Daoy (cell line): ENCODE measurements around the gene WNT7A. TPM values are rescaled to one million over a fixed set of nuclear protein-coding genes. Genes with fewer than 3 reads are reported as not detected.

Experiments used
- DNase-seq: peaks from one replicate; pipeline ENCODE4 v3.0.0-alpha.2; 2015; ENCODE audit warnings: low read depth
- total RNA-seq: library from RNA; depleted of rRNA; stranded (reverse); fragments of >200 nt; shearing (Covaris generic); gene quantifications from 2 replicates; pipeline ENCODE4 v1.2.3, GENCODE V29; 2014

WNT7A gene
- total RNA-seq, 1 experiment from 2014 or later = 0.29 TPM

- DNase-seq = no peak
These were observed 33.6 kb downstream of the WNT7A start for GRCh38 chr3:13846238-13846637.

DNA sequence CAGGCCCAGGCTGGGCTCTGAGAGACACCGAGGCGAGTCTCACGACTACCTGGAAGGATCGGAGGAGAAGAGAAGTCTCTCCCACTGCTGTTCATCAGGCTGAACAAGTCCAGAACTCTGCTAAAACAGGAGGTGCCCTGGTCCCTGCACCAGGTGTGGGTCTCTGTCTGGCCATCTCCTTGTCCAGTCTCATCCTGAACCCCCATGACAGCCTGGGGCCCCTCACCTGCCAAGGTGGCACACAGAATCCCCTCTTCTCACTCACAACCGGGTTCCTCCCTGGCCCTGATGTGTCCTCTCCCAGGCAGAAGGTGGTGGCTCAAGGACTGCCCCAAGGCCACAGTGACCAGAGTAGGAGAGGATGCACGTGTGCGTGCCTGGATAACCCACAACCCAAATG is 34.1 kb downstream of the WNT7A start:
- no peak for DNase-seq

- DNase-seq = no peak
These were observed 35.0 kb downstream of the WNT7A start for GRCh38 chr3:13844911-13845310.

DNA sequence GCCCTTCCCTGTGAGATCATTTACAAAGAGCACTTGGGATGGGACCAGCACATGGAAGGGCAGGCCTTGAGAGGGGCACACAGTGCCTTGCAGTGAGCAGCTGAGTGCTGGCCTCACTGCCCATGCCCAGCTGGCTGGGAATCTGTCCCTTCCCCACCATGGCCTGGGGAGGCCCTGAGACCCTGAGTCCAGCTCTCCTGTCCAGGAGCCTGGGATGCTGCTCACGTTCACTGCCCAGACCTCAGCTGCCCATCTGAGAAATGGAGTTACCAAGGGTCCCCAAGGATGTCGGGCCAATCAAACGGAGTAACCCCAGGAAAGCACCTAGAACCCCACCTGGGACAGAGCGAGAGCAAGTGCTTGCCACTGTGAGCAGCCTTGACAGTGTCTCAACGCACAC is 35.6 kb downstream of the WNT7A start:
- no peak for DNase-seq

DNA sequence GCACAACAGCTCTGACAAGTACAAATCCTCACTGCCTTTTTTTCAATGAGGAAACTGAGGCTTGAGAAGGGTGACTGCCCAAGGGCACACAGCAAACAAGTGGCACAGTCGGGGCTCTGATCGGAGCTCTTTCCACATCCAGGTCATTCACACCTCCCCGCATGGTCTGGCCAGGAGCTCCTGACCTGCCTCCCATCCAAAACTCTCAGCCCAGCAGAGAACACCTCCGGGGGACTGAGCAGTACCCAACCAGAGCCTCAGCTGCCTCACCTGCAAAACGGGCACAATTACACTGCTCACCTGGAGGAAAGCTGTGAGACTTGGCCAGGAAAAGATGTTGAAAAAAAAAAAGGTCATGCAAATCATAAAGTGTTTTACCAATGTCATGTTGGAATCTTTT is 36.5 kb downstream of the WNT7A start:
- DNase-seq = no peak

DNA sequence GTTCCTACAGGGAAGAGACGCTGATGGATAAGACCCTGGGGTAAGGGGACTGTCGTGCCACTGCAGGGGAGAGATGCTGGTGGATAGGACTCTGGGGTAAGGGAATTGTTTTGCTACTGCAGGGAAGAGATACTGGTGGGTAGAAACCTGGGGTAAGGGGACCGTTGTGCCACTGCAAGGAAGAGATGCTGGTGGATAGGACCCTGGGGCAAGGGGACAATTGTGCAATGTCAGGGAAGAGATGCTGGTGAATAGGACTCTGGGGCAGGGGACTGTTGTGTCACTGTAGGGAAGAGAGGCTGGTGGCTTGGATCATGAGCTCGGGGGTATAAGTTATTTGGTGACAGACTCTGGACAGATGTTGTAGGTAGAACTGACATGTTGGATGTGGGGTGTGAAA is 37.6 kb downstream of the WNT7A start:
- no peak for DNase-seq

DNA sequence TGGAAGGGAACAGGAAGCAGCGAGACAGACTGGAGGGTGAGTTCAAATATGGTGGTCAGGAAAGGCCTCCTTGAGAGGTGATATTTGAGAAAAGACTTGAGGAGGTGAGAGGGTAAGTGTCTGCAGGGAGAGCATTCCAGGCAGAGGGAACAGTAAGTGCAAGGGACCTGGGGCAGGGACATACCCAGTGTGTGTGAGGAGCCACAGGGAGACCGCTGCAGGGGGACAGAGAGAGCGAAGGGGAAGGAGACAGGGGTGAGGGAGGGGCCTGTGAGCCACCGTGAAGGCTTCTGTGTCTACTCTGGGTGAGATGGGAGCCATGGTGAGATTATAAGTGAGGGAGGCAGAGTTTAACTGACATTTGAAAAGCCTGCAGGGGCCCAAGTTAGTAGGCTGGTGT is 38.0 kb downstream of the WNT7A start:
- DNase-seq = no peak

DNA sequence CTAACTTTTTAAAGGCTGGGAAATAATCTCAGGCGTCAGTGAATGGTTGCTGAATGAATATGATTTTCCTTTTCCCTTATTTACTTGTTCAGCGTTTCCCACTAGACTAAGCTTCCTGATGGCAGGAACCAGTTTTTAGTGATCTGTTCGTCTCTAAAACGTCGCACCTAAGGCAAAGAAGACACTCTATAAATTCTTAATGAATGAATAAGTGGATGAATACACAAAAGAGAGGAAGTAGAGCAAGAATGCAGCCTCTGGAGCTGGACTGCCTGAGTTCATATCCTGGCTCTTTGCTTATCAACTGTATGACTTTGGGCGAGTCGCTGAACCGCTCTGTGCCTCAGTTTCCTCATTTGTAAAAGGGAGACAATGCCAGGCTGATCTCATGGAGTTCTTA is 38.7 kb downstream of the WNT7A start:
- DNase-seq = no peak

GRCh38 chr3:13840456-13840855 is 39.4 kb downstream of the WNT7A start:
- no peak for DNase-seq

GRCh38 chr3:13839726-13840340 is 40.0 kb downstream of the WNT7A start:
- no peak for DNase-seq

GRCh38 chr3:13839253-13839652 is 40.6 kb downstream of the WNT7A start:
- DNase-seq = no peak

DNA sequence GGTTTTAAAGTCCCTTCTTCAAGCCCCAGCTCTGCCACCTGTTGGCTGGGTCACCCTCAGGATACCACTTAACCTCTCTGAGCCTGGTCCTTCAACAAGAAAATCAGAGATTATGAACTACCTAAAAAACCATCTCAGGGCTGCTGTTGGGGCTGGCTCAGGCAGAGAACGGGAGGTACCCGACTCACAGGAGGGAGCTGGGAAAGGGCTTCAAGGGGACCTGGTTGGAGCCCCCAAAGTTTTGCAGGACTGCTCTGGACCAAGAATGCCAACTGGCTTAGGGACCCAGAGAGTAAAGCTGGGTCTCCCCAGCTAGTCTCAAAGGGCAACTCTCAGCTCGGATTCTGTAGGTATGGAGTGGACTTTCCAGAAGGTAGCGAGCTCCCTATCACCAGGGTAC is 41.5 kb downstream of the WNT7A start:
- no peak for DNase-seq

DNA sequence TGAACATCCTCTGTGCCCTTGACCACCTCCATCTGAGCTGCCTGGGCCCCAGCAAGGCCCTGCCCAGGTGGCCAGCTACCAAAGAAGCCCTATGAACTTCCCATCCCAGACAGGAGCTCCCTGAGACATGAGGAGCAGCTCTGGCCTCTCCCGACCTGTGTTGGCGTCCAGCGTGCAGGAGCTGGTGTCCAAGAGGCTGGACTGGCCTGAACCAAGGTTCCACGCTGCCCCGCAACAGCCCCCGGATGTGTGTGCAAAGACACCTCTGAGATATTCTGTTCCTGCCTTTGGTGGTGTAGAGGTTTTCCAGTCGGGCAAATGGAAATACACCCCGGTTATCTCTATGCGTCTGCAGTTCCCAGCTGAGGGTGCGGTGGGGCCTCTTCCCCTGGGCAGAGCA is 42.1 kb downstream of the WNT7A start:
- no peak for DNase-seq

- DNase-seq = no peak
These were observed 42.9 kb downstream of the WNT7A start for GRCh38 chr3:13836658-13837587.

DNA sequence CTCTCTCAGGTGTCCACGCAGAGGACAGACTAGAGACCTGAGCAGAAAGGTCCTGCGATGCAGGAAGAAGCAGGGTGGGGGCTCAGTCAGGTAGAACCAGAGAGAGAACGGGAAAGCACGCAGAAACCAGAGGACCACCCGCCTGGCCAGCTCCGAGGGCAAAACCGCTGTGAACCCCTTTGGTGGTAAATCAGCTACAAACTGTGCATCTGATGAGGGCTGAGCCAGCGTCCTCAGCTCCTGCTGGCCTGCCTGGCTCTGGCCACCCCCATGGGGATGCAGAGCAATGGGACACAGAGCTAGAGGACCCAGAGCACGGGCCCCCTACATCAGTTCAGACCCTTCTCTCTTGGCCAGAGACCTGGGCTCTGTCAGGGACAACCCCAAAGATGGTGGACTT is 44.6 kb downstream of the WNT7A start:
- no peak for DNase-seq

DNA sequence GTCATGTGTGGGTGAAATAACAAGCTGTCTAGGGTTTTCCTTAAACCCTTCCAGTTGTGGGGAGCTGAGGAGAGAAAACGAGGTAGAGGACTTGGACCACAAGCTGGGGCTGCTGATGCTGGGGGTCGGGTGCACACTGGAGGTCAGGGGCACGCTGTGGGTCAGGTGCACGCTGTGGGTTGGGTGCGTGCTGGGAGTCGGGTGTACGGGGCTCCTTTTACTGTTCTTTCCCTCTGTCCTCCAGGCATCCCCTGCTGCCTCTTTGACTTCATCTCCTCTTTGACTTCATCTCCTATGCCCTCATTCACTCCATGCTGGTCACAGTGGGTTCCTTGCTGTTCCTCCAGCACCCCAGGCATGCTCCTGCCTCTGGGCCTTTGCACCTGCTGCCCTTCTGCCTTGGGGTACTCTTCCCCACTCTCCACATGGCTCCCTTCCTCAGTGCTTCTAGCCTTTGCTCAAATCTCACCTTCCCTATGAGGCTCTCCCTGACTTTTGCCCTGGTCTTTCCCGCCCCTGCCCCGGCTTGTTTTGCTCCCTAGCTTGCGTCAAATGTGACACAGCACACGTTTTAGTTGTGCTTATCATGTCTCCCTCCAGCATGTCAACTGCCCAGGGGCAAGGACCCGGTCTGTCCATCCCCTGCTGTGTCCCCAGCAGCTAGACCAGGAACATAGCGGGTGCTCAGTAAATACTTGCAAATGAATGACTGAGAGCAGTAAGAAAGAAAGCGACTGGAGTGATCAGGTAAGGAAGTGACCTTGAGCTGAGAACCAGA is 45.4 kb downstream of the WNT7A start:
- no peak for DNase-seq

DNA sequence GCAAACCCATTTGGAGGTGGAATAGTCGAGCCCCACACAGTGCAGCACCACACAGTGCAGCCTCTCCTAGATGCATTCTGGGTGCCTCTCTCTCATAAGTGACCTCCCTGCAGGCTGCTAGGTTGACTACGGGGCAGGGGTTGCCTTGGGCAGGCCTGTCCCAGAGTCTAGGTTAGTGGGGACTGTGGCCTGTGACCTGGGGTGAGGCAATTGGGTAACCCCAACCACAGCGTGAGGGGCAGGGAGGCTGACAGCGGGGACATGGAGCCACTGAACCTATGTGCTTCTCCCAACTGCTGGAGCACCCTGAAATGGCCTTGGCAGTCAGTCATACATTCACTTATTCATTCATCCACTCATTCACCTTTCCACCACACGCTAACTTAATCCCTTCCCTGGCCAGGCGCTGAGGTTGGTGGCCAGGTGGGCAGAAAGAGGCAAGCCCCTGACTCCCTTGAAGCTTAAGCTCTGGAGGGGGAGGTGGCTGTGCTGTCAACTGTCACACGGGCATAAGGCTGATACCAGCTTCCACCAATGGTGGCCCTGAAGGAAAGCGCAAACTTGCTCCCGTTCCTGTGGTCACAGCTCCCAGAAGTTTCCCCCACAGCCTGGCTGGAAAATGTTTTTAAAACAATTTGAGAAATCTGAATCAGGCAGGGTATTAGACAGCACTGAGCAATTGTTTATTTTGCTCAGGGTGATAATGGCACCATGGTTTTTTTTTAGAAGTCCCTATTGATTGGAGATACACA is 46.2 kb downstream of the WNT7A start:
- no peak for DNase-seq

DNA sequence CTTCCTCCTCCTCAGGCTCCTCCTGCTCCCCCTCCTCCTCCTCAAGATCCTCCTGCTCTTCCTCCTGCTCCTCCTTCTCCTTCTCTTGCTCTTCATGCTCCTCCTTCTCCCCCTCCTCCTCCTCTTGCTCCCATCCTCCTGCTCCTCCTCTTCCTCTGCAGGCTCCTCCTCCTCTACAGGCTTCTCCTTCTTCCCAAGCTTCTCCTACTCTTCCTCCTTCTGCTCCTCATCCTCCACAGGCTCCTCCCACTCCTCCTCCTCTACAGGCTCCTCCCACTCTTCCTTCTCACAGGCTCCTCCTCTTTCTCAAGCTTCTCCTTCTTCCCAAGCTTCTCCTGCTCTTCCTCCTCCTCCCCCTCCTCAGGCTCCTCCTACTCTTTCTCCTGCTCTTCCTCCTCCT is 47.7 kb downstream of the WNT7A start:
- DNase-seq = no peak

DNA sequence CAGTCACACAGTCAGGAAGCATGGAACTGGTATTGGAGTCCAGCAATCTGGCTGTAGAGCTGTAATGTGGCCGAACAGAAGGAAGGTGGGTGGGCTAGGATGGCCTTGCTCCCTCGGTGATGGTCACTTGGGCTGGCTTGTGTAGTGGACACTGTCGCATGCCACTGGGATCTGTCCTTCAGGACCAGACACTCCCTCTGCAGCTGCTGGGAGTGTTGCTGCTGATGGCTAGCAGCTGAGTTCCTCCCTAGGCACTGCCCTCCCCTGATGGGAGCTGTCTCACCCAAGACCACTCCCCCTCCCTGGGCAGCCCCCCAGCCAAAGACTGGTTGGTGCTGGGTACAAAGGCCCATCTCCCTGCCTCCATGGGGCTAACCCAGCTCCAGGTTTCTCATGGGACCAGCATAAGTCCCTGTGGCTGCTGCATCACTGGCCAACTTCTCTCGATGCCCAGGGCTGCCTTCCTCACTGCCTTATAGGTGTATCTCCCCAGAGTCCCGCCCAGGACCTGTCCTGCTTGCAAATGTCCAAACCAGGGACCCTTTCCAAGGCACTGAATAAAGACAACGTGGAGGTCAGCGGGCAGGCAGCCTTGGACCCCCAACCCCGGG is 48.4 kb downstream of the WNT7A start:
- no peak for DNase-seq

DNA sequence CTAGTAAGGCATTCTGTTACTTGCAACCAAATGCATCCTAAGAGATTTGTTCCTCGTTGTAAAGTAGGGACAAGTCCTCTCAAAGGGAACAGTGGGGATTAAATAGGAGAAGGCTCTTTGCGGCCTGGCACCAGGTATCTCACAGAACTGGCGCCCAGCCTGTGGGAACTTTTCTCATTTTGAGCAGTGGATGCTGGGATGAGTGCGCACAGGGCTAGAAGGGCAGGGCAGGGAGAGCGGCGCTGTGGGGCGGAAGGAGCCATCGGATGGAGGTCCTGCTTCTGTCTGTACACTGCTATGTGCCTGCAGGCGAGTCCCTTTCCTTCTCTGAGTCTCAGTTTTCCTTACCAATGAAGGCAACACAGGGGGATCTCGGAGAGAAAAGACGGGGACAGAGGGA is 50.6 kb downstream of the WNT7A start:
- no peak for DNase-seq

GRCh38 chr3:13828501-13829265 is 51.2 kb downstream of the WNT7A start:
- DNase-seq = no peak
